Measurements from ENCODE around the gene MAPKAPK3. TPM values are rescaled to one million over a fixed set of nuclear protein-coding genes. Genes with fewer than 3 reads are reported as not detected.
A peak's percentile ranks its signal among the peaks of the same experiment; 100 is the strongest.

The MAPKAPK3 gene
- total and polyA plus RNA-seq, 2 of the 4 experiments (the other 2 are of a cell fraction), result 38.3 to 57.2 TPM

- no TSS peak for BruUV-seq (replicated peaks)
- no peak overlapping the region for H3K9ac ChIP-seq (ENCODE audit: low read depth, low read length)
- no peaks in the 10 kb centered on the region for H3K27me3 ChIP-seq (ENCODE audit: control insufficient read depth, insufficient read depth, low read length)
- no peak overlapping the region for H3K18ac ChIP-seq (ENCODE audit: low read depth, low read length)
- H2BK15ac ChIP-seq (ENCODE audit: low read depth, low read length), result no peak overlapping the region
- no peak overlapping the region for H3K4me2 ChIP-seq (ENCODE audit: low read depth, low read length)
- H3K9me1 ChIP-seq (ENCODE audit: insufficient read depth, low read length), result peaks cover 12% of the 10 kb centered on the region
- H4K8ac ChIP-seq (ENCODE audit: low read depth in 2 of 2, low read length in 2 of 2), result no peak overlapping the region
- H3K4ac ChIP-seq (ENCODE audit: low read depth, low read length), result no peak overlapping the region
- in situ Hi-C loops (cut with MboI; ENCODE audit: low sequenced_read_pairs), result loop anchor here (25.0 kb wide), 1 partner anchor 1078 kb away; no protein-coding TSS in a partner anchor
- H2BK120ac ChIP-seq (ENCODE audit: low read depth, low read length), result no peak overlapping the region
- H3K4me3 ChIP-seq (ENCODE audit: insufficient read depth, low read depth, low read length), result no peak overlapping the region
- ChIA-PET POLR2A (ENCODE audit: unreplicated experiment) (no interaction called here), CTCF (interaction anchor here (1.5 kb wide), 1 partner anchor 37 kb away, joined by 5 read pairs; no protein-coding TSS in a partner anchor)
- no peak overlapping the region for H3K14ac ChIP-seq (replicated peaks; ENCODE audit: low read depth, low read length)
- H3K9me3 ChIP-seq (ENCODE audit: control insufficient read depth, insufficient read depth, low read length), result no peaks in the 10 kb centered on the region
- H4K20me1 ChIP-seq (ENCODE audit: insufficient read depth, low read length), result no peaks in the 10 kb centered on the region
- ATAC-seq (ENCODE audit: low read depth) (no peak), DNase-seq (no peak)
- H3K27ac ChIP-seq (ENCODE audit: insufficient read depth, low read length), result no peak overlapping the region
- peaks cover 13% of the 10 kb centered on the region in 2 experiments; a peak in 3 of 4 replicates for H3K79me1 ChIP-seq (ENCODE audit: low read depth in 1 of 2, low read length in 2 of 2)
- peak overlapping the region; percentile 34 for H2AK9ac ChIP-seq (replicated peaks; ENCODE audit: low read depth, low read length, poor library complexity)
- no peak overlapping the region for H2AK5ac ChIP-seq (ENCODE audit: low read depth, low read length)
- H2BK20ac ChIP-seq (ENCODE audit: low read depth, low read length), result no peak overlapping the region
- H3K56ac ChIP-seq (ENCODE audit: extremely low read depth, insufficient read depth, low read length), result no peak overlapping the region
- intact Hi-C loops (cut with micrococcal nuclease), result no loop called here
- dilution Hi-C loops (cut with HindIII; ENCODE audit: low sequenced_read_pairs, unreplicated experiment), result no loop called here
- no peak overlapping the region for H2BK5ac ChIP-seq (ENCODE audit: low read depth, low read length, poor library complexity, severe bottlenecking)
- peaks cover 27% of the 10 kb centered on the region; the same call in 1 of the 2 replicates for H3K36me3 ChIP-seq (ENCODE audit: control insufficient read depth, insufficient read depth, low read length)
- no peak overlapping the region for H4K91ac ChIP-seq (ENCODE audit: insufficient read depth, low read depth, low read length)
- H4K5ac ChIP-seq (ENCODE audit: low read depth, low read length), result no peak overlapping the region
- no peak overlapping the region for H3K23ac ChIP-seq (ENCODE audit: low read depth, low read length)
- TF ChIP-seq RCOR1 (IDR thresholded peaks at IDR 0.05; ENCODE audit: insufficient replicate concordance, low read length), result no peak
- no peak for TF ChIP-seq SMC3 (IDR thresholded peaks at IDR 0.05; ENCODE audit: low read depth, low read length)
- TF ChIP-seq NFE2L2 (IDR thresholded peaks at IDR 0.05; ENCODE audit: low read depth, low read length), result no peak
- no peak for TF ChIP-seq FOS (IDR thresholded peaks at IDR 0.05; ENCODE audit: low read depth, low read length)
- TF ChIP-seq, protein P1, sequence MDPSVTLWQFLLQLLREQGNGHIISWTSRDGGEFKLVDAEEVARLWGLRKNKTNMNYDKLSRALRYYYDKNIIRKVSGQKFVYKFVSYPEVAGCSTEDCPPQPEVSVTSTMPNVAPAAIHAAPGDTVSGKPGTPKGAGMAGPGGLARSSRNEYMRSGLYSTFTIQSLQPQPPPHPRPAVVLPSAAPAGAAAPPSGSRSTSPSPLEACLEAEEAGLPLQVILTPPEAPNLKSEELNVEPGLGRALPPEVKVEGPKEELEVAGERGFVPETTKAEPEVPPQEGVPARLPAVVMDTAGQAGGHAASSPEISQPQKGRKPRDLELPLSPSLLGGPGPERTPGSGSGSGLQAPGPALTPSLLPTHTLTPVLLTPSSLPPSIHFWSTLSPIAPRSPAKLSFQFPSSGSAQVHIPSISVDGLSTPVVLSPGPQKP (IDR thresholded peaks at IDR 0.05; ENCODE audit: borderline replicate concordance, low read depth, low read length), result no peak
- TF ChIP-seq, protein P2, sequence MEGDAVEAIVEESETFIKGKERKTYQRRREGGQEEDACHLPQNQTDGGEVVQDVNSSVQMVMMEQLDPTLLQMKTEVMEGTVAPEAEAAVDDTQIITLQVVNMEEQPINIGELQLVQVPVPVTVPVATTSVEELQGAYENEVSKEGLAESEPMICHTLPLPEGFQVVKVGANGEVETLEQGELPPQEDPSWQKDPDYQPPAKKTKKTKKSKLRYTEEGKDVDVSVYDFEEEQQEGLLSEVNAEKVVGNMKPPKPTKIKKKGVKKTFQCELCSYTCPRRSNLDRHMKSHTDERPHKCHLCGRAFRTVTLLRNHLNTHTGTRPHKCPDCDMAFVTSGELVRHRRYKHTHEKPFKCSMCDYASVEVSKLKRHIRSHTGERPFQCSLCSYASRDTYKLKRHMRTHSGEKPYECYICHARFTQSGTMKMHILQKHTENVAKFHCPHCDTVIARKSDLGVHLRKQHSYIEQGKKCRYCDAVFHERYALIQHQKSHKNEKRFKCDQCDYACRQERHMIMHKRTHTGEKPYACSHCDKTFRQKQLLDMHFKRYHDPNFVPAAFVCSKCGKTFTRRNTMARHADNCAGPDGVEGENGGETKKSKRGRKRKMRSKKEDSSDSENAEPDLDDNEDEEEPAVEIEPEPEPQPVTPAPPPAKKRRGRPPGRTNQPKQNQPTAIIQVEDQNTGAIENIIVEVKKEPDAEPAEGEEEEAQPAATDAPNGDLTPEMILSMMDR (conservative IDR thresholded peaks at IDR 0.05; ENCODE audit: low read depth, low read length), result no peak
- no peak for TF ChIP-seq MAFK (IDR thresholded peaks at IDR 0.05; ENCODE audit: low read depth, low read length)
- TF ChIP-seq MAZ (IDR thresholded peaks at IDR 0.05; ENCODE audit: borderline replicate concordance, low read depth, low read length), result no peak
- no peak for TF ChIP-seq CHD1 (IDR thresholded peaks at IDR 0.05; ENCODE audit: low read depth, low read length)
- no peak for TF ChIP-seq MXI1 (IDR thresholded peaks at IDR 0.05; ENCODE audit: borderline replicate concordance, low read depth, low read length)
- H3K4me1 ChIP-seq (ENCODE audit: control insufficient read depth, insufficient read depth, low read length), result peaks cover 4% of the 10 kb centered on the region
- no peak overlapping the region for H2AFZ ChIP-seq (replicated peaks; ENCODE audit: low read length, poor library complexity)
- WGBS, 2 experiments (ENCODE audit: extremely low coverage in 2 of 2, insufficient read length in 1 of 2), result no CpG with 5 or more reads among the region's 5 CpGs
Measured at GRCh38 chr3:50609071-50609762, 7.7 kb upstream of the MAPKAPK3 start.

Measured in IMR-90 (cell line).